Myometrial cell (primary cell): Measurements from ENCODE around the gene SLX9. TPM values are rescaled to one million over a fixed set of nuclear protein-coding genes. Genes with fewer than 3 reads are reported as not detected.

Source experiments
- total RNA-seq: library from RNA; depleted of rRNA; stranded (reverse); fragments of >200 nt; gene quantifications from 2 replicates; pipeline ENCODE4 v1.2.3, GENCODE V29; 2015

SLX9 gene
- 12.4 and 22.5 TPM in 2 replicates for total RNA-seq

DNA sequence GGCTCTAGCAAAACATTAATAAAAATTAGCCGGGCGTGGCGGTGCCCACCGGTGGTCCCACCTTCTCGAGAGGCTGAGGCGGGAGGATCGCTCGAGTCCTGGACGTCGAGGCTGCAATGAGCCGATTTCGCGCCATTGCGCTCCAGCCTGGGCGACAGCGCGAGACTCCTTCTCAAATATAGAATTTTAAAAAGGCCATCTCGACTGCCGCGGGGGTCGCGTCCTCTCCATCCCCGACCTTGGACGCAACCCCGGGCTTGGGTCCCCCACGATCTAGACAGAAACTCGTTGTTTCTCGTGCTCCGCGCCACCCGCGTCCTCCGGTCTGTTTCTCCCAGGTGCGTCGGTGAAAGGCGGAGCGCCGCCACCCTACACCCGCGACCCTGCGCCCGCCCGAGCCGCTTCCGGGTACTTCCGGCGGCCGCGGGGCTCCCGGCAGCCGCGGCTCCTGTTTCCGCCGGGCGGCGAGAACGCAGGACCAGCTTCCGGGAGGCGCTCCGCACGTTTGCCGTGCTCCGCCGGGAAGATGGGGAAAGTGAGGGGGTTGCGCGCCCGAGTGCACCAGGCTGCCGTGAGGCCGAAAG is at the start of gene SLX9:
Gene SLX9, plus strand, starts transcription at position 498 of the 584 bp plus-strand sequence. Its CDS starts 29 bp downstream, at position 527.

DNA sequence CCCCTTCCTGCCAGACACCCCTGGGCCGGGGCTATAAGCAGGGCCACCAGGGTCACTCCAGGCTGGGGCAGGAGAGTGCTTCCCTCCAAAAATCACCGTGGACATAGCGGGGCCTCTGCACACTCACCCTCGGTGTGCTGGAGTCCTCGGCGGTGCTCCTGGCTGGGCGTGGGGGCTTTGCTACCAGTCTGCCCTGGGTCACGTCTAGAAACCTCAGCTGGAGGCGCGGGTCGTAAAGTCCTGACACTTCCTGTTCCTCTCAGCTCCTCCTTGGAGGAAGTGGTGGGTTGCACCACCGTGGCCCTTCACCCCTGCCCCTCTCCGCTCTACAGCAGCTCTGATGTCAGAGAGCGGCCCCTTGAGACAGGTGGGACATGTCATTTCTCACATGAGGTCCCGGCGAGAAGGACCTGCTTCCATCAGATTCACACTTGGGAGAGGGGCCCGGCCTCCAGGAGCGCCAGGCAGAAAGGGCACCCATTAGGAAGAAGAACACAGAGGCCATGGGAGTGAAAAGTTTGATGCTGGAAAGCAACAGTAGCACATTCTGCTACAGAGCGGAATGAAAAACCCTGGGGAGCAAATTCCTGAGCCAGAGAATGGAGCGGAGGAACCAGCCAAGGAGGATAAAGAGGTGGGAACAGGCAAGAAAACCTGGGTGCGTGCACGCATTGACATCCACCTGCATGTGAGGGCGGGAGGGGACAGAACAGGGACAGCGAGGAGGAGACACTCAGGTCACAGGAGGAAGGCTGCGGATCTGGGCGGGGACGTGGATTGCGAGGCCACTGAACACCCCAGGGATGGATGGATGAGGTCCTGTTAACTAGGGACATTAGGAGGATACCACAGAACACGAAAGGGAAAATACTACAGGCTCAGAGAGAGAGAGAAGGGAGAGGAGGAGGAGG is 18.9 kb upstream of the SLX9 start, which contains the start of gene ITGB2:
Gene ITGB2, minus strand, starts transcription at position 206 of the 911 bp plus-strand sequence. CDS start 10,117 bp downstream, outside the sequence.

Other genes with a start within 250 kb of the SLX9 start
- not detected in 2 replicates for gene KRTAP10-12, start 242.9 kb upstream of the SLX9 start, total RNA-seq
- not detected in 2 replicates for gene TSPEAR, start 228.5 kb upstream of the SLX9 start, total RNA-seq
- gene UBE2G2, start 138.2 kb upstream of the SLX9 start, total RNA-seq: 22.3 and 22.5 TPM in 2 replicates
- 85.0 and 99.4 TPM in 2 replicates for gene SUMO3, start 122.0 kb upstream of the SLX9 start, total RNA-seq
- 282 and 295 TPM in 2 replicates for gene PTTG1IP, start 66.3 kb upstream of the SLX9 start, total RNA-seq
- gene ITGB2, start 19.1 kb upstream of the SLX9 start, total RNA-seq: not detected in 2 replicates
- 11.2 and 12.2 TPM in 2 replicates for gene ADARB1, start 134.6 kb downstream of the SLX9 start, total RNA-seq